HepG2 (cell line): ENCODE data around the gene ARTN. TPM values are rescaled to one million over a fixed set of nuclear protein-coding genes. Genes with fewer than 3 reads are reported as not detected.

Source experiments
- GATAD1 ChIP-seq: IDR thresholded peaks from 2 replicates; pipeline ENCODE4 v1.6.1; 2016; ENCODE audit warnings: missing genetic modification reagents, missing compliant biosample characterization
- RARG ChIP-seq: sonication (generic); formaldehyde crosslinking; IDR thresholded peaks from 2 replicates; pipeline ENCODE4 v1.4.0; 2020; ENCODE audit warnings: low read depth, mild to moderate bottlenecking, missing genetic modification reagents
- TBX3 ChIP-seq: fragments of 450-650 bp; IDR thresholded peaks from 2 replicates; pipeline ENCODE4 v1.6.1; 2017; ENCODE audit warnings: antibody characterized with exemption, mild to moderate bottlenecking, inconsistent platforms, borderline replicate concordance
- ZNF20 ChIP-seq: sonication (generic); formaldehyde crosslinking; IDR thresholded peaks from 2 replicates; pipeline ENCODE4 v1.4.0; 2020; ENCODE audit warnings: mild to moderate bottlenecking, moderate library complexity, missing genetic modification reagents
- ZNF230 ChIP-seq: sonication (generic); formaldehyde crosslinking; IDR thresholded peaks from 2 replicates; pipeline ENCODE4 v1.4.0; 2020; ENCODE audit warnings: mild to moderate bottlenecking, missing genetic modification reagents
- ZNF343 ChIP-seq: sonication (generic); formaldehyde crosslinking; IDR thresholded peaks from 2 replicates; pipeline ENCODE4 v1.4.0; 2020; ENCODE audit warnings: mild to moderate bottlenecking, missing genetic modification reagents
- ZNF383 ChIP-seq: sonication (generic); formaldehyde crosslinking; IDR thresholded peaks from 2 replicates; pipeline ENCODE4 v1.4.0; 2020; ENCODE audit warnings: missing genetic modification reagents, mild to moderate bottlenecking, borderline replicate concordance
- ZNF562 ChIP-seq: sonication (generic); formaldehyde crosslinking; IDR thresholded peaks from 2 replicates; pipeline ENCODE4 v1.8.0; 2022; ENCODE audit warnings: missing genetic modification reagents, borderline replicate concordance
- ZNF564 ChIP-seq: sonication (generic); formaldehyde crosslinking; IDR thresholded peaks from 2 replicates; pipeline ENCODE4 v1.8.1; 2023; ENCODE audit warnings: mild to moderate bottlenecking, missing genetic modification reagents
- ZNF781 ChIP-seq: sonication (generic); formaldehyde crosslinking; IDR thresholded peaks from 2 replicates; pipeline ENCODE4 v1.5.1; 2020; ENCODE audit warnings: borderline replicate concordance, mild to moderate bottlenecking, missing genetic modification reagents; ENCODE audit errors: not compliant biosample characterization
- ZNF879 ChIP-seq: sonication (generic); formaldehyde crosslinking; IDR thresholded peaks from 2 replicates; pipeline ENCODE4 v1.8.1; 2023; ENCODE audit warnings: missing genetic modification reagents
- polyA plus RNA-seq, 8 experiments: library from polyadenylated mRNA; depleted of rRNA in 3 of 8; stranded (reverse) in 7 of 8; unstranded in 1 of 8; fragments of >200 nt; fragmentation: Illumina TruSeq in 4 of 8; extraction: Trizol in 4 of 8; gene quantifications; 2 replicates each; pipeline versions ENCODE4 v1.2.1 to v1.2.3, GENCODE V29; 2011 to 2016; ENCODE audit warnings: low read depth in 4 of 8, missing spikeins in 1 of 8, mixed read lengths in 1 of 8; ENCODE audit not compliant: insufficient read depth in 1 of 8
- total RNA-seq, 5 experiments: library from RNA; depleted of rRNA; stranded (reverse); fragments of >200 nt; fragmentation: Illumina TruSeq; extraction: Trizol; gene quantifications; 2 replicates each; pipeline ENCODE4 v1.2.3, GENCODE V29; 2016; ENCODE audit warnings: low read depth in 1 of 5
- TF ChIP-seq, protein P1 (sequence below): sonication (generic); formaldehyde crosslinking; IDR thresholded peaks from 2 replicates; pipeline ENCODE4 v1.9.0; 2021; ENCODE audit warnings: missing genetic modification reagents, borderline replicate concordance
- TF ChIP-seq, protein P2 (sequence below), 2 experiments: sonication (generic) in 1 of 2; formaldehyde crosslinking in 1 of 2; IDR thresholded peaks; 2 replicates each; pipeline versions ENCODE4 v1.5.1 to v1.6.1; 2011 to 2020; ENCODE audit warnings: borderline replicate concordance in 1 of 2, low read depth in 1 of 2, low read length in 1 of 2, mild to moderate bottlenecking in 1 of 2, missing genetic modification reagents in 1 of 2, moderate library complexity in 1 of 2
- TF ChIP-seq, protein P3 (sequence below): sonication (generic); formaldehyde crosslinking; IDR thresholded peaks from 2 replicates; pipeline ENCODE4 v1.4.0; 2020; ENCODE audit warnings: mild to moderate bottlenecking, low read depth, missing genetic modification reagents
- TF ChIP-seq, protein P4 (sequence below): sonication (generic); formaldehyde crosslinking; IDR thresholded peaks from 2 replicates; pipeline ENCODE4 v1.8.1; 2022; ENCODE audit warnings: mild to moderate bottlenecking, missing genetic modification reagents
- TF ChIP-seq, protein P5 (sequence below): sonication (generic); formaldehyde crosslinking; IDR thresholded peaks from 2 replicates; pipeline ENCODE4 v1.4.0; 2020; ENCODE audit warnings: missing genetic modification reagents, borderline replicate concordance

ARTN gene
- total and polyA plus RNA-seq, 2 of the 13 experiments (the other 11 are each of a cell fraction or from before 2014, with no cell fraction given), result 0.11 to 0.62 TPM

DNA sequence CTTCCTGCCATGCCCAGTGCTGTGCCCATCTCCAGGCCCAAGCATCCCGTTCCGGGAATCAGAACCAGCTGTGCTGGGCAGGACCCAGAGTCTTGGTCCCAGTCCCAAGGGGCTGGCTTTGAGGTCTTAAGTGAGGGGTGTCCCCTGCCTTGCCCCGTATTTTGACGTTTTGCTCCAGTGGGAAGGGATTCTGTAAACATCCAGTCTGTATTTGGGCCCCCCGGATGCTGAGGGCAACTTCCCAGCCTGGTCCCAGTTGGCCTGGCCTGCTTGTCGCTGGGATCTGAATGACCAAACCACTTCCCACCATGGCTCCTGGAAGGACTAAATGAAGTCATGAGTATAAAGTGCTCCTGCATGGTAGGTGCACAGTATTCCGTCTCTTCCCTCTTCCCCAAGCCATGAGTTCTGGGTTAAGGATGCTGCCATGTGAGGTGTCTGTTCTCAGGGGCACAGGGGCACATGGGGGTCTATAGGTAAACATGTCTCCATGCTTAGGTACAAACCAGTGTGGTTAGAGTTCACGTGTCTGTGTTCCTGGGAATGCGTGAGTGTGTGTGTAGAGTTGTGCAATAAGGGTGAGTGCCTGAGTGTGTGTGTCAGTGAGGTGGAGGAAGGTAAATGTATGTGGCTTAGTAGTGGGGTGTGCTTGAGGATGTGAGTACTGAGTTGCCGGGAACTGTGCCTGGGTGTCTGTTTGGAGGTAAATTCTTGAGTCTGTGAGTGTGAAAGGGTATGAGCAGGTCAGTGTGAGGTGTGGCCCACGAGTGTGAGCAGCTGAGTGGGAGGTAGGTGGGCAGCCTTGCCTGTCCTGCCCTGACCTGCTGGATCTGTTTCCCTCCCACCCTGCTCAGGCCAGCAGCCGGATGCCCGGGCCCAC is 46.9 kb downstream of the ARTN start (continued):
- TF ChIP-seq, protein P1, sequence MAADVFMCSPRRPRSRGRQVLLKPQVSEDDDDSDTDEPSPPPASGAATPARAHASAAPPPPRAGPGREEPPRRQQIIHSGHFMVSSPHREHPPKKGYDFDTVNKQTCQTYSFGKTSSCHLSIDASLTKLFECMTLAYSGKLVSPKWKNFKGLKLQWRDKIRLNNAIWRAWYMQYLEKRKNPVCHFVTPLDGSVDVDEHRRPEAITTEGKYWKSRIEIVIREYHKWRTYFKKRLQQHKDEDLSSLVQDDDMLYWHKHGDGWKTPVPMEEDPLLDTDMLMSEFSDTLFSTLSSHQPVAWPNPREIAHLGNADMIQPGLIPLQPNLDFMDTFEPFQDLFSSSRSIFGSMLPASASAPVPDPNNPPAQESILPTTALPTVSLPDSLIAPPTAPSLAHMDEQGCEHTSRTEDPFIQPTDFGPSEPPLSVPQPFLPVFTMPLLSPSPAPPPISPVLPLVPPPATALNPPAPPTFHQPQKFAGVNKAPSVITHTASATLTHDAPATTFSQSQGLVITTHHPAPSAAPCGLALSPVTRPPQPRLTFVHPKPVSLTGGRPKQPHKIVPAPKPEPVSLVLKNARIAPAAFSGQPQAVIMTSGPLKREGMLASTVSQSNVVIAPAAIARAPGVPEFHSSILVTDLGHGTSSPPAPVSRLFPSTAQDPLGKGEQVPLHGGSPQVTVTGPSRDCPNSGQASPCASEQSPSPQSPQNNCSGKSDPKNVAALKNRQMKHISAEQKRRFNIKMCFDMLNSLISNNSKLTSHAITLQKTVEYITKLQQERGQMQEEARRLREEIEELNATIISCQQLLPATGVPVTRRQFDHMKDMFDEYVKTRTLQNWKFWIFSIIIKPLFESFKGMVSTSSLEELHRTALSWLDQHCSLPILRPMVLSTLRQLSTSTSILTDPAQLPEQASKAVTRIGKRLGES (CRISPR knock-in tag), result no peak
- TF ChIP-seq ZNF781 (CRISPR knock-in tag) (no peak), ZNF383 (CRISPR knock-in tag) (no peak), TBX3 (peak; percentile 18; the same call in 1 of the 2 replicates), ZNF343 (CRISPR knock-in tag) (peak; percentile 70; the same call in 1 of the 2 replicates), GATAD1 (no peak; the same call in 1 of the 2 replicates), ZNF20 (no peak), RARG (no peak), ZNF562 (no peak), ZNF230 (peak; percentile 31; the same call in 1 of the 2 replicates), ZNF564 (CRISPR knock-in tag) (no peak), ZNF879 (CRISPR knock-in tag) (no peak)
- TF ChIP-seq, protein P2, sequence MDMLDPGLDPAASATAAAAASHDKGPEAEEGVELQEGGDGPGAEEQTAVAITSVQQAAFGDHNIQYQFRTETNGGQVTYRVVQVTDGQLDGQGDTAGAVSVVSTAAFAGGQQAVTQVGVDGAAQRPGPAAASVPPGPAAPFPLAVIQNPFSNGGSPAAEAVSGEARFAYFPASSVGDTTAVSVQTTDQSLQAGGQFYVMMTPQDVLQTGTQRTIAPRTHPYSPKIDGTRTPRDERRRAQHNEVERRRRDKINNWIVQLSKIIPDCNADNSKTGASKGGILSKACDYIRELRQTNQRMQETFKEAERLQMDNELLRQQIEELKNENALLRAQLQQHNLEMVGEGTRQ (IDR thresholded peaks at IDR 0.05; ENCODE audit: low read depth, low read length), result no peak
- TF ChIP-seq, protein P2 (CRISPR knock-in tag; IDR thresholded peaks at IDR 0.05; ENCODE audit: borderline replicate concordance), result no peak
- TF ChIP-seq, protein P3, sequence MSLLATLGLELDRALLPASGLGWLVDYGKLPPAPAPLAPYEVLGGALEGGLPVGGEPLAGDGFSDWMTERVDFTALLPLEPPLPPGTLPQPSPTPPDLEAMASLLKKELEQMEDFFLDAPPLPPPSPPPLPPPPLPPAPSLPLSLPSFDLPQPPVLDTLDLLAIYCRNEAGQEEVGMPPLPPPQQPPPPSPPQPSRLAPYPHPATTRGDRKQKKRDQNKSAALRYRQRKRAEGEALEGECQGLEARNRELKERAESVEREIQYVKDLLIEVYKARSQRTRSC (CRISPR knock-in tag), result 0 out of 2 replicates have a peak, but pooled peaks have one; percentile 23
- TF ChIP-seq, protein P4, sequence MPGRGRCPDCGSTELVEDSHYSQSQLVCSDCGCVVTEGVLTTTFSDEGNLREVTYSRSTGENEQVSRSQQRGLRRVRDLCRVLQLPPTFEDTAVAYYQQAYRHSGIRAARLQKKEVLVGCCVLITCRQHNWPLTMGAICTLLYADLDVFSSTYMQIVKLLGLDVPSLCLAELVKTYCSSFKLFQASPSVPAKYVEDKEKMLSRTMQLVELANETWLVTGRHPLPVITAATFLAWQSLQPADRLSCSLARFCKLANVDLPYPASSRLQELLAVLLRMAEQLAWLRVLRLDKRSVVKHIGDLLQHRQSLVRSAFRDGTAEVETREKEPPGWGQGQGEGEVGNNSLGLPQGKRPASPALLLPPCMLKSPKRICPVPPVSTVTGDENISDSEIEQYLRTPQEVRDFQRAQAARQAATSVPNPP (CRISPR knock-in tag), result no peak
- TF ChIP-seq, protein P5, sequence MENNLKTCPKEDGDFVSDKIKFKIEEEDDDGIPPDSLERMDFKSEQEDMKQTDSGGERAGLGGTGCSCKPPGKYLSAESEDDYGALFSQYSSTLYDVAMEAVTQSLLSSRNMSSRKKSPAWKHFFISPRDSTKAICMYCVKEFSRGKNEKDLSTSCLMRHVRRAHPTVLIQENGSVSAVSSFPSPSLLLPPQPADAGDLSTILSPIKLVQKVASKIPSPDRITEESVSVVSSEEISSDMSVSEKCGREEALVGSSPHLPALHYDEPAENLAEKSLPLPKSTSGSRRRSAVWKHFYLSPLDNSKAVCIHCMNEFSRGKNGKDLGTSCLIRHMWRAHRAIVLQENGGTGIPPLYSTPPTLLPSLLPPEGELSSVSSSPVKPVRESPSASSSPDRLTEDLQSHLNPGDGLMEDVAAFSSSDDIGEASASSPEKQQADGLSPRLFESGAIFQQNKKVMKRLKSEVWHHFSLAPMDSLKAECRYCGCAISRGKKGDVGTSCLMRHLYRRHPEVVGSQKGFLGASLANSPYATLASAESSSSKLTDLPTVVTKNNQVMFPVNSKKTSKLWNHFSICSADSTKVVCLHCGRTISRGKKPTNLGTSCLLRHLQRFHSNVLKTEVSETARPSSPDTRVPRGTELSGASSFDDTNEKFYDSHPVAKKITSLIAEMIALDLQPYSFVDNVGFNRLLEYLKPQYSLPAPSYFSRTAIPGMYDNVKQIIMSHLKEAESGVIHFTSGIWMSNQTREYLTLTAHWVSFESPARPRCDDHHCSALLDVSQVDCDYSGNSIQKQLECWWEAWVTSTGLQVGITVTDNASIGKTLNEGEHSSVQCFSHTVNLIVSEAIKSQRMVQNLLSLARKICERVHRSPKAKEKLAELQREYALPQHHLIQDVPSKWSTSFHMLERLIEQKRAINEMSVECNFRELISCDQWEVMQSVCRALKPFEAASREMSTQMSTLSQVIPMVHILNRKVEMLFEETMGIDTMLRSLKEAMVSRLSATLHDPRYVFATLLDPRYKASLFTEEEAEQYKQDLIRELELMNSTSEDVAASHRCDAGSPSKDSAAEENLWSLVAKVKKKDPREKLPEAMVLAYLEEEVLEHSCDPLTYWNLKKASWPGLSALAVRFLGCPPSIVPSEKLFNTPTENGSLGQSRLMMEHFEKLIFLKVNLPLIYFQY (CRISPR knock-in tag), result no peak
